ENCODE results near the gene IFI6. TPM values are rescaled to one million over a fixed set of nuclear protein-coding genes. Genes with fewer than 3 reads are reported as not detected.
"Not testable (repeated sequence)": the region's sequence is repeated elsewhere in the genome, so short reads cannot be mapped to it uniquely, and the experiment has no call there.

IFI6 gene
- total and polyA plus RNA-seq, 10 donors, result 41.6 to 85.8 (median 62.7) TPM

GRCh38 chr1:27646676-27647075, 25.3 kb downstream of the IFI6 start:
- 65 to 83% (median 73%) methylated on average over 4 to 8 of the region's 8 CpGs for WGBS, 5 donors
- DNase-seq, result peak; percentile 87
- Histone ChIP-seq H3K36me3 (no peaks in the 10 kb centered on the region), H3K4me3 (no peak overlapping the region), H3K9me3 (no peaks in the 10 kb centered on the region), H3K4me1 (peaks cover 0 to 66% (median 27%) of the 10 kb centered on the region in 6 donors), H3K27me3 (replicated peaks in 1 of 7) (no peaks in the 10 kb centered on the region), H3K27ac (peak overlapping the region in 3 of 8 donors; percentile 11 to 64 (median 17))
- intact Hi-C loops (cut with DNase I; ENCODE audit: low total_unique reads), result no loop called here
- no peak for TF ChIP-seq POLR2A (IDR thresholded peaks at IDR 0.05)
- TF ChIP-seq POLR2AphosphoS5 (IDR thresholded peaks at IDR 0.05), result peak in 1 of 3 donors; percentile 21

GRCh38 chr1:27645071-27645415, 26.9 kb downstream of the IFI6 start:
- H3K36me3 ChIP-seq, result no peaks in the 10 kb centered on the region
- H3K27me3 ChIP-seq (replicated peaks in 1 of 7), result no peaks in the 10 kb centered on the region
- intact Hi-C loops (cut with DNase I; ENCODE audit: low total_unique reads), result no loop called here
- TF ChIP-seq POLR2A (IDR thresholded peaks at IDR 0.05) (no peak), POLR2AphosphoS5 (IDR thresholded peaks at IDR 0.05) (no peak)
- TF ChIP-seq, protein P1, sequence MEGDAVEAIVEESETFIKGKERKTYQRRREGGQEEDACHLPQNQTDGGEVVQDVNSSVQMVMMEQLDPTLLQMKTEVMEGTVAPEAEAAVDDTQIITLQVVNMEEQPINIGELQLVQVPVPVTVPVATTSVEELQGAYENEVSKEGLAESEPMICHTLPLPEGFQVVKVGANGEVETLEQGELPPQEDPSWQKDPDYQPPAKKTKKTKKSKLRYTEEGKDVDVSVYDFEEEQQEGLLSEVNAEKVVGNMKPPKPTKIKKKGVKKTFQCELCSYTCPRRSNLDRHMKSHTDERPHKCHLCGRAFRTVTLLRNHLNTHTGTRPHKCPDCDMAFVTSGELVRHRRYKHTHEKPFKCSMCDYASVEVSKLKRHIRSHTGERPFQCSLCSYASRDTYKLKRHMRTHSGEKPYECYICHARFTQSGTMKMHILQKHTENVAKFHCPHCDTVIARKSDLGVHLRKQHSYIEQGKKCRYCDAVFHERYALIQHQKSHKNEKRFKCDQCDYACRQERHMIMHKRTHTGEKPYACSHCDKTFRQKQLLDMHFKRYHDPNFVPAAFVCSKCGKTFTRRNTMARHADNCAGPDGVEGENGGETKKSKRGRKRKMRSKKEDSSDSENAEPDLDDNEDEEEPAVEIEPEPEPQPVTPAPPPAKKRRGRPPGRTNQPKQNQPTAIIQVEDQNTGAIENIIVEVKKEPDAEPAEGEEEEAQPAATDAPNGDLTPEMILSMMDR (IDR thresholded peaks at IDR 0.05 in 8 of 11, conservative IDR thresholded peaks at IDR 0.05 in 3 of 11), result no peak
- no peak overlapping the region for H3K27ac ChIP-seq
- H3K4me1 ChIP-seq, result peaks cover 0 to 53% (median 15%) of the 10 kb centered on the region in 6 donors
- WGBS, 5 donors, result 95 to 100% (median 99%) methylated on average over 3 to 4 of the region's 4 CpGs
- no peak for DNase-seq
- no peaks in the 10 kb centered on the region for H3K9me3 ChIP-seq
- H3K4me3 ChIP-seq, result no peak overlapping the region

GRCh38 chr1:27644369-27645070, 27.5 kb downstream of the IFI6 start:
- Histone ChIP-seq H3K27ac (peak overlapping the region in 1 of 8 donors; percentile 17), H3K9me3 (no peaks in the 10 kb centered on the region), H3K27me3 (replicated peaks in 1 of 7) (no peaks in the 10 kb centered on the region), H3K4me1 (peaks cover 0 to 49% (median 14%) of the 10 kb centered on the region in 6 donors), H3K4me3 (no peak overlapping the region), H3K36me3 (no peaks in the 10 kb centered on the region)
- DNase-seq, result no peak
- TF ChIP-seq, protein P1 (IDR thresholded peaks at IDR 0.05 in 8 of 11, conservative IDR thresholded peaks at IDR 0.05 in 3 of 11), result no peak
- TF ChIP-seq POLR2A (IDR thresholded peaks at IDR 0.05) (no peak), POLR2AphosphoS5 (IDR thresholded peaks at IDR 0.05) (no peak)
- 69 to 93% (median 89%) methylated on average over 5 of the region's 5 CpGs for WGBS, 5 donors
- intact Hi-C loops (cut with DNase I; ENCODE audit: low total_unique reads), result no loop called here

GRCh38 chr1:27643600-27644368, 28.2 kb downstream of the IFI6 start:
- peaks cover 0 to 48% (median 15%) of the 10 kb centered on the region in 6 donors for H3K4me1 ChIP-seq
- no peak overlapping the region for H3K4me3 ChIP-seq
- H3K9me3 ChIP-seq, result no peaks in the 10 kb centered on the region
- TF ChIP-seq, protein P1 (IDR thresholded peaks at IDR 0.05 in 8 of 11, conservative IDR thresholded peaks at IDR 0.05 in 3 of 11), result peak; percentile 79 to 92 (median 87)
- TF ChIP-seq POLR2A (IDR thresholded peaks at IDR 0.05), result no peak
- TF ChIP-seq POLR2AphosphoS5 (IDR thresholded peaks at IDR 0.05), result peak in 1 of 3 donors; percentile 37
- H3K36me3 ChIP-seq, result no peaks in the 10 kb centered on the region
- peak; percentile 88 for DNase-seq
- intact Hi-C loops (cut with DNase I; ENCODE audit: low total_unique reads), result no loop called here
- no peaks in the 10 kb centered on the region for H3K27me3 ChIP-seq (replicated peaks in 1 of 7)
- WGBS, 5 donors, result 26 to 43% (median 30%) methylated on average over 12 to 13 of the region's 13 CpGs
- peak overlapping the region in 1 of 8 donors; percentile 17 for H3K27ac ChIP-seq

- 79 to 91% (median 87%) methylated on average over 7 to 9 of the region's 9 CpGs for WGBS, 5 donors
- H3K4me3 ChIP-seq; H3K27me3 ChIP-seq (replicated peaks in 1 of 7); DNase-seq; H3K9me3 ChIP-seq; intact Hi-C loops (cut with DNase I; ENCODE audit: low total_unique reads); H3K36me3 ChIP-seq; H3K27ac ChIP-seq: not testable (repeated sequence)
- H3K4me1 ChIP-seq, result peaks cover 2 to 58% (median 32%) of the 10 kb centered on the region in 6 donors
Observed at GRCh38 chr1:27640514-27640913, 31.5 kb downstream of the IFI6 start.

Data from spleen (tissue), 11 donors.